ENCODE results near the gene ASXL2.

GRCh38 chr2:25905126-25905525, 26.8 kb upstream of the ASXL2 start:
- no peak for TF ChIP-seq CTCF (IDR thresholded peaks at IDR 0.05; ENCODE audit: poor library complexity, severe bottlenecking)
- TF ChIP-seq POLR2AphosphoS5 (IDR thresholded peaks at IDR 0.05): no peak
- TF ChIP-seq RAD21 (conservative IDR thresholded peaks at IDR 0.05): no peak
- TF ChIP-seq EZH2 (IDR thresholded peaks at IDR 0.05; ENCODE audit: borderline replicate concordance, insufficient read depth, low read length, poor library complexity, severe bottlenecking): no peak
- TF ChIP-seq EP300 (conservative IDR thresholded peaks at IDR 0.05; ENCODE audit: poor library complexity, severe bottlenecking): no peak
- TF ChIP-seq REST (IDR thresholded peaks at IDR 0.05; ENCODE audit: borderline replicate concordance): no peak

Measured in neural cell (in vitro differentiated cells).